H9 (cell line): ENCODE measurements around the gene TCF23. TPM values are rescaled to one million over a fixed set of nuclear protein-coding genes. Genes with fewer than 3 reads are reported as not detected.
A peak's percentile ranks its signal among the peaks of the same experiment; 100 is the strongest.
"Not testable (repeated sequence)": the region's sequence is repeated elsewhere in the genome, so short reads cannot be mapped to it uniquely, and the experiment has no call there.

Experiments
- DNase-seq: peaks from one replicate; pipeline ENCODE4 v3.0.0-alpha.2; 2017
- H2AFZ ChIP-seq: one replicate; pipeline ENCODE4 v1.6.1; 2013; ENCODE audit warnings: mild to moderate bottlenecking, low read length, control low read depth, moderate library complexity
- H2AK5ac ChIP-seq: 2 replicates; pipeline ENCODE4 v1.6.1; 2013; ENCODE audit warnings: low read length, control low read depth, mixed read lengths; ENCODE audit not compliant: insufficient read length
- H2BK120ac ChIP-seq: one replicate; pipeline ENCODE4 v1.6.1; 2013; ENCODE audit warnings: low read depth, mild to moderate bottlenecking, low read length, control low read depth, inconsistent platforms; ENCODE audit not compliant: poor library complexity, severe bottlenecking
- H2BK12ac ChIP-seq: 2 replicates; pipeline ENCODE4 v1.6.1; 2013; ENCODE audit warnings: low read length, control low read depth, mixed read lengths, low read depth; ENCODE audit not compliant: insufficient read length
- H2BK15ac ChIP-seq: 2 replicates; pipeline ENCODE4 v1.6.1; 2013; ENCODE audit warnings: low read depth, low read length, control low read depth
- H2BK20ac ChIP-seq: one replicate; pipeline ENCODE4 v1.6.1; 2013; ENCODE audit warnings: low read depth, mild to moderate bottlenecking, low read length, control low read depth, inconsistent platforms; ENCODE audit not compliant: poor library complexity, severe bottlenecking
- H2BK5ac ChIP-seq: 2 replicates; pipeline ENCODE4 v1.6.1; 2013; ENCODE audit warnings: low read length, control low read depth, mixed read lengths; ENCODE audit not compliant: insufficient read length
- H3K14ac ChIP-seq: 2 replicates; pipeline ENCODE4 v1.6.1; 2013; ENCODE audit warnings: low read length, control low read depth; ENCODE audit not compliant: insufficient read depth
- H3K18ac ChIP-seq: 2 replicates; pipeline ENCODE4 v1.6.1; 2013; ENCODE audit warnings: low read depth, mild to moderate bottlenecking, mixed read lengths, low read length, control low read depth; ENCODE audit not compliant: insufficient read length
- H3K23ac ChIP-seq: 2 replicates; pipeline ENCODE4 v1.6.1; 2013; ENCODE audit warnings: low read length, control low read depth, mixed read lengths, low read depth; ENCODE audit not compliant: insufficient read length
- H3K23me2 ChIP-seq: 2 replicates; pipeline ENCODE4 v1.6.1; 2013; ENCODE audit warnings: low read depth, mild to moderate bottlenecking, mixed read lengths, low read length, control low read depth; ENCODE audit not compliant: insufficient read length, poor library complexity, severe bottlenecking
- H3K27ac ChIP-seq: 2 replicates; pipeline ENCODE4 v1.5.1; 2013; ENCODE audit warnings: low read length, control low read depth, mixed read lengths, low read depth; ENCODE audit not compliant: insufficient read length
- H3K27me3 ChIP-seq: 2 replicates; pipeline ENCODE4 v1.6.1; 2013; ENCODE audit warnings: low read length, control low read depth, inconsistent platforms; ENCODE audit not compliant: insufficient read depth
- H3K4ac ChIP-seq: 2 replicates; pipeline ENCODE4 v1.6.1; 2013; ENCODE audit warnings: low read depth, mild to moderate bottlenecking, control low read depth, inconsistent platforms, low read length, moderate library complexity
- H3K4me1 ChIP-seq: 2 replicates; pipeline ENCODE4 v1.6.1; 2013; ENCODE audit warnings: low read length, control low read depth, inconsistent platforms; ENCODE audit not compliant: insufficient read depth
- H3K4me2 ChIP-seq: 2 replicates; pipeline ENCODE4 v1.6.1; 2013; ENCODE audit warnings: low read length, control low read depth, mixed read lengths; ENCODE audit not compliant: insufficient read length, insufficient read depth
- H3K56ac ChIP-seq: 2 replicates; pipeline ENCODE4 v1.6.1; 2013; ENCODE audit warnings: low read depth, mild to moderate bottlenecking, mixed read lengths, low read length, control low read depth; ENCODE audit not compliant: insufficient read length
- H3K79me1 ChIP-seq: 2 replicates; pipeline ENCODE4 v1.6.1; 2013; ENCODE audit warnings: low read depth, mild to moderate bottlenecking, moderate library complexity, low read length, control low read depth, inconsistent platforms; ENCODE audit not compliant: insufficient read depth, poor library complexity, severe bottlenecking
- H3K79me2 ChIP-seq: 2 replicates; pipeline ENCODE4 v1.6.1; 2013; ENCODE audit warnings: low read length, control low read depth, inconsistent platforms; ENCODE audit not compliant: insufficient read depth
- H3K9ac ChIP-seq: 2 replicates; pipeline ENCODE4 v1.6.1; 2013; ENCODE audit warnings: low read length, control low read depth, mixed read lengths; ENCODE audit not compliant: insufficient read length; ENCODE audit errors: extremely low read depth
- H3K9me3 ChIP-seq: one replicate; pipeline ENCODE4 v1.6.1; 2013; ENCODE audit warnings: low read depth, low read length, inconsistent platforms; ENCODE audit not compliant: control insufficient read depth
- H3T11ph ChIP-seq: one replicate; pipeline ENCODE4 v1.6.1; 2013; ENCODE audit warnings: mild to moderate bottlenecking, low read length, control low read depth, inconsistent platforms
- H4K20me1 ChIP-seq: one replicate; pipeline ENCODE4 v1.6.1; 2013; ENCODE audit not compliant: control insufficient read depth, insufficient read length, insufficient read depth
- H4K5ac ChIP-seq: 2 replicates; pipeline ENCODE4 v1.6.1; 2013; ENCODE audit warnings: low read depth, mild to moderate bottlenecking, mixed read lengths, low read length, control low read depth; ENCODE audit not compliant: insufficient read length
- H4K8ac ChIP-seq: replicated peaks from 2 replicates; pipeline ENCODE4 v1.6.1; 2013; ENCODE audit warnings: low read length, control low read depth, mixed read lengths, low read depth; ENCODE audit not compliant: insufficient read length
- H4K91ac ChIP-seq: 2 replicates; pipeline ENCODE4 v1.6.1; 2013; ENCODE audit warnings: low read depth, mild to moderate bottlenecking, moderate library complexity, mixed read lengths, low read length, control low read depth; ENCODE audit not compliant: insufficient read length
- H3K27ac Mint-ChIP-seq, 3 experiments: 2 replicates in 2 of 3; 3 replicates in 1 of 3; pipeline ENCODE4 v1.8.0; 2020 to 2021; ENCODE audit warnings: mixed read lengths in 3 of 3, mild to moderate bottlenecking in 1 of 3, moderate library complexity in 1 of 3
- H3K27me3 Mint-ChIP-seq: 2 replicates; pipeline ENCODE4 v1.8.0; 2021; ENCODE audit warnings: low read depth, mild to moderate bottlenecking, moderate library complexity, mixed read lengths
- H3K36me3 Mint-ChIP-seq, 3 experiments: 2 replicates in 2 of 3; 3 replicates in 1 of 3; pipeline ENCODE4 v1.8.0; 2020 to 2021; ENCODE audit warnings: low read depth in 3 of 3, mixed read lengths in 3 of 3; ENCODE audit not compliant: insufficient read depth in 1 of 3
- H3K4me1 Mint-ChIP-seq, 2 experiments: 2 replicates each; pipeline ENCODE4 v1.8.0; 2020; ENCODE audit warnings: mixed read lengths in 2 of 2
- H3K4me3 Mint-ChIP-seq, 2 experiments: 2 replicates in 1 of 2; 3 replicates in 1 of 2; pipeline ENCODE4 v1.8.0; 2020 to 2021; ENCODE audit warnings: mild to moderate bottlenecking in 2 of 2, mixed read lengths in 2 of 2, moderate library complexity in 1 of 2
- H3K9me3 Mint-ChIP-seq, 2 experiments: 2 replicates in 1 of 2; 3 replicates in 1 of 2; pipeline ENCODE4 v1.8.0; 2020; ENCODE audit warnings: mild to moderate bottlenecking in 2 of 2, mixed read lengths in 2 of 2, moderate library complexity in 1 of 2
- WGBS: extraction: QIAGEN DNeasy Blood & Tissue Kit; methylation state at CpG from one replicate; pipeline ENCODE4 v1.1.7; 2013; ENCODE audit warnings: missing lambda C conversion rate, low lambda C conversion rate, mixed read lengths; ENCODE audit not compliant: insufficient read length; ENCODE audit errors: extremely low coverage; 5-methylcytosine and 5-hydroxymethylcytosine counted together
- total RNA-seq: library from RNA; stranded (reverse); gene quantifications from 2 replicates; pipeline ENCODE4 v1.2.1, GENCODE V29; 2021
- TF ChIP-seq, protein P1 (sequence below): fragments of 200-600 bp; sonication (generic); conservative IDR thresholded peaks from 3 replicates; pipeline ENCODE4 v1.8.0; 2021; ENCODE audit warnings: antibody characterized with exemption, mild to moderate bottlenecking

The TCF23 gene
- total RNA-seq, 1 experiment from 2014 or later = not detected

DNA sequence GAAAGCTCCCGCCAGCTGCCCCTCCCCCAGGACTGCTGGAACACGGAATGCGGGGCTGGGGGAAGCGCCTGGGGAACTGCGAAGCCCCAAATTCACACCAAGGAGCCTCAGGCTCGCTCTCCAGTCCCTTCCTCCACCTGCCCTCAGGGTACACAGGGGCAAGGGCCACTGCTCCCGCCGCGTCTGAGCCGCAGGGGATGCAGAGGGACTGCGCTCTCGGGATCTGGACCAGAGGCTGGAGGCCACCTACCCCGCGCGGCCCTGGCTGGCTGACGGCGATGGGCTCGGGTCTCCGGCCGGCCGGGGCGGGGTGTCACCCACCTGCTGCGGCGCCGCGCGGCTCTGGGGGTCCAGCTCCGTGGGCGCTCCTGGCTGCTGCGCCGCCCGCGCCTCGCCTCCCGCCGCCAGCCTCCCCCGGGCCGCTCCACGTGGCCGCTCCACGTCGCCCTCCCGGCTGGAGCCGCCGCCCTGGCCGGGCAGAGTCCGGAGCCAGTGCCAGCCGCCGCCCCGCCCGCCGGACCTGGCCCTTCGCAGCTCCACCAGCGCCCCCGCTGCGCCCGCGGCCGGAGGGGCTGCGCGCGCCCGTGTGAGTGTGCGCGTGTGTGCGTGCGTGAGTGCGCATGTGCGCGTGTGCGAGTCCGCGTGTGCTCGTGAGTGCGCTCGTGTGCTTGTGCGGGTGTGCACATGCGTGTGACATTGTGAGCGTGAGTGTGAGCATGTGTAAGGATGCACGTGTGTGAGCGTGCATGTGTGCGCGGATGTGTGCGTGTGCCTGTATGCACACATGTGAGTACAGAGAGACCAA is 30.1 kb upstream of the TCF23 start, which contains the start of gene CGREF1:
TSS of gene CGREF1 (minus strand) at position 604 of the 805 bp plus-strand sequence. CDS start 14,762 bp downstream, outside the sequence.
- no peaks in the 10 kb centered on the region for H3K79me1 ChIP-seq
- peaks cover 2% of the 10 kb centered on the region for H4K20me1 ChIP-seq
- H3K56ac ChIP-seq = no peak within 1 kb of the TSS
- no peak within 1 kb of the TSS for H3T11ph ChIP-seq
- H4K8ac ChIP-seq = no peak within 1 kb of the TSS
- peaks cover 2% of the 10 kb centered on the region for H3K4me1 ChIP-seq
- no peak within 1 kb of the TSS for H4K91ac ChIP-seq
- H3K18ac ChIP-seq = no peak within 1 kb of the TSS
- H3K9me3 Mint-ChIP-seq = no peaks in the 10 kb centered on the region; a peak in 1 of 5 replicates
- H3K36me3 Mint-ChIP-seq = no peaks in the 10 kb centered on the region; a peak in 3 of 7 replicates
- peaks cover 67% of the 10 kb centered on the region for H3K27me3 Mint-ChIP-seq
- H3K27ac ChIP-seq = no peak within 1 kb of the TSS
- peaks cover 13 to 15% of the 10 kb centered on the region in 2 experiments for H3K4me1 Mint-ChIP-seq
- peak; percentile 46 for DNase-seq
- H3K23ac ChIP-seq = no peak within 1 kb of the TSS
- H3K9me3 ChIP-seq = no peaks in the 10 kb centered on the region
- H2AK5ac ChIP-seq = no peak within 1 kb of the TSS
- H3K27me3 ChIP-seq = peaks cover 14% of the 10 kb centered on the region; the same call in 1 of the 2 replicates
- TF ChIP-seq, protein P1, sequence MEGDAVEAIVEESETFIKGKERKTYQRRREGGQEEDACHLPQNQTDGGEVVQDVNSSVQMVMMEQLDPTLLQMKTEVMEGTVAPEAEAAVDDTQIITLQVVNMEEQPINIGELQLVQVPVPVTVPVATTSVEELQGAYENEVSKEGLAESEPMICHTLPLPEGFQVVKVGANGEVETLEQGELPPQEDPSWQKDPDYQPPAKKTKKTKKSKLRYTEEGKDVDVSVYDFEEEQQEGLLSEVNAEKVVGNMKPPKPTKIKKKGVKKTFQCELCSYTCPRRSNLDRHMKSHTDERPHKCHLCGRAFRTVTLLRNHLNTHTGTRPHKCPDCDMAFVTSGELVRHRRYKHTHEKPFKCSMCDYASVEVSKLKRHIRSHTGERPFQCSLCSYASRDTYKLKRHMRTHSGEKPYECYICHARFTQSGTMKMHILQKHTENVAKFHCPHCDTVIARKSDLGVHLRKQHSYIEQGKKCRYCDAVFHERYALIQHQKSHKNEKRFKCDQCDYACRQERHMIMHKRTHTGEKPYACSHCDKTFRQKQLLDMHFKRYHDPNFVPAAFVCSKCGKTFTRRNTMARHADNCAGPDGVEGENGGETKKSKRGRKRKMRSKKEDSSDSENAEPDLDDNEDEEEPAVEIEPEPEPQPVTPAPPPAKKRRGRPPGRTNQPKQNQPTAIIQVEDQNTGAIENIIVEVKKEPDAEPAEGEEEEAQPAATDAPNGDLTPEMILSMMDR = no peak
- H3K14ac ChIP-seq = peak within 1 kb of the TSS; percentile 71
- H2BK120ac ChIP-seq = no peak within 1 kb of the TSS
- no peaks in the 10 kb centered on the region for H3K79me2 ChIP-seq
- no peak within 1 kb of the TSS for H2BK12ac ChIP-seq
- peak within 1 kb of the TSS; percentile 67 to 83 for H3K4me3 Mint-ChIP-seq
- H3K4me2 ChIP-seq = peak within 1 kb of the TSS; percentile 62
- no peak within 1 kb of the TSS for H2BK15ac ChIP-seq
- no peak within 1 kb of the TSS for H3K4ac ChIP-seq
- no peak within 1 kb of the TSS for H3K9ac ChIP-seq
- no CpG with 5 or more reads among the region's 84 CpGs for WGBS
- no peak within 1 kb of the TSS for H2BK20ac ChIP-seq
- peaks cover 8% of the 10 kb centered on the region for H3K23me2 ChIP-seq
- no peak within 1 kb of the TSS for H2BK5ac ChIP-seq
- H3K27ac Mint-ChIP-seq = no peak within 1 kb of the TSS; a peak in 1 of 7 replicates
- no peak within 1 kb of the TSS for H4K5ac ChIP-seq
- no peak within 1 kb of the TSS for H2AFZ ChIP-seq

DNA sequence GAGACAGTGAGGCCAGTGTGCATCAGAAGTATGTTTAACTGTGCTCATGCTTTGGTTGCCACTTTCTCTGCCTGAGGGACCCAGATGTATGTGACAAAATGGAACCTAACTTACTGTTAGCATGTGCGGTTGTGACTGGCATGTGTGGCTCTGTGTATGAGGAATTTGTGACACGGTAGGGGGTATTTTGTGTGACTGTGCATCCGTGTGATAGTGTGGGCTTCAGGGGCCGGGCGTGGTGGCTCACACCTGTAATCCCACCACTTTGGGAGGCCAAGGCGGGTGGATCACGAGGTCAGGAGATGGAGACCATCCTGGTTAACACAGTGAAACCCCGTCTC is 29.5 kb upstream of the TCF23 start:
- H3K18ac ChIP-seq, H4K8ac ChIP-seq, H3K27ac ChIP-seq, H3K4ac ChIP-seq, H3K27ac Mint-ChIP-seq, H4K20me1 ChIP-seq, H3K14ac ChIP-seq, H3K36me3 Mint-ChIP-seq, H2BK120ac ChIP-seq, H2BK5ac ChIP-seq, DNase-seq, H3K9me3 Mint-ChIP-seq, H3K9ac ChIP-seq, H4K5ac ChIP-seq, H3T11ph ChIP-seq, H4K91ac ChIP-seq, H3K56ac ChIP-seq, H2BK20ac ChIP-seq, H2BK15ac ChIP-seq, H3K79me2 ChIP-seq, H3K4me1 ChIP-seq, H3K23ac ChIP-seq, H3K79me1 ChIP-seq, H2AFZ ChIP-seq, H2BK12ac ChIP-seq, H2AK5ac ChIP-seq, H3K9me3 ChIP-seq: not testable (repeated sequence)
- Histone ChIP-seq H3K23me2 (peaks cover 11% of the 10 kb centered on the region), H3K27me3 (peaks cover 14% of the 10 kb centered on the region; the same call in 1 of the 2 replicates), H3K4me2 (peak overlapping the region; percentile 41)
- H3K27me3 Mint-ChIP-seq = peaks cover 68% of the 10 kb centered on the region
- H3K4me1 Mint-ChIP-seq = peaks cover 15 to 20% of the 10 kb centered on the region in 2 experiments
- WGBS = no CpG with 5 or more reads among the region's 8 CpGs
- peak overlapping the region; percentile 67 to 83 for H3K4me3 Mint-ChIP-seq
